HepG2 (cell line): ENCODE measurements around the gene ZSCAN20.

ENCODE experiments used
- EP300 ChIP-seq, 3 experiments: sonication (generic) in 1 of 3; formaldehyde crosslinking in 1 of 3; IDR thresholded peaks; 2 replicates each; pipeline versions ENCODE4 v1.5.1 to v1.6.1; 2011 to 2020; ENCODE audit warnings: low read depth in 2 of 3, low read length in 2 of 3, borderline replicate concordance in 1 of 3, improper control_type of control experiment in 1 of 3, mild to moderate bottlenecking in 1 of 3, missing genetic modification reagents in 1 of 3, moderate library complexity in 1 of 3
- HMG20B ChIP-seq: conservative IDR thresholded peaks from 2 replicates; pipeline ENCODE4 v1.6.1; 2016; ENCODE audit warnings: missing genetic modification reagents, missing compliant biosample characterization
- SMARCE1 ChIP-seq: fragments of 450-650 bp; IDR thresholded peaks from 2 replicates; pipeline ENCODE4 v1.6.1; 2017; ENCODE audit warnings: borderline replicate concordance
- ZFP36L1 ChIP-seq: sonication (generic); formaldehyde crosslinking; IDR thresholded peaks from 2 replicates; pipeline ENCODE4 v1.8.0; 2022; ENCODE audit warnings: mild to moderate bottlenecking, missing genetic modification reagents, moderate library complexity
- ZNF317 ChIP-seq: sonication (generic); formaldehyde crosslinking; IDR thresholded peaks from 2 replicates; pipeline ENCODE4 v1.5.0; 2020; ENCODE audit warnings: mild to moderate bottlenecking, missing genetic modification reagents
- ZNF331 ChIP-seq: sonication (generic); formaldehyde crosslinking; IDR thresholded peaks from 2 replicates; pipeline ENCODE4 v1.4.0; 2020; ENCODE audit warnings: missing genetic modification reagents
- ZNF383 ChIP-seq: sonication (generic); formaldehyde crosslinking; IDR thresholded peaks from 2 replicates; pipeline ENCODE4 v1.4.0; 2020; ENCODE audit warnings: missing genetic modification reagents, mild to moderate bottlenecking, borderline replicate concordance
- TF ChIP-seq, protein P1 (sequence below): sonication (generic); formaldehyde crosslinking; IDR thresholded peaks from 2 replicates; pipeline ENCODE4 v1.5.0; 2020; ENCODE audit warnings: mild to moderate bottlenecking, missing genetic modification reagents, moderate library complexity
- TF ChIP-seq, protein P2 (sequence below): sonication (generic); formaldehyde crosslinking; IDR thresholded peaks from 2 replicates; pipeline ENCODE4 v1.4.0; 2020; ENCODE audit warnings: missing genetic modification reagents
- TF ChIP-seq, protein P3 (sequence below), 2 experiments: IDR thresholded peaks; 2 replicates each; pipeline ENCODE4 v1.6.1; 2011 to 2012; ENCODE audit warnings: low read length in 2 of 2, borderline replicate concordance in 1 of 2, low read depth in 1 of 2, mild to moderate bottlenecking in 1 of 2, moderate library complexity in 1 of 2

DNA sequence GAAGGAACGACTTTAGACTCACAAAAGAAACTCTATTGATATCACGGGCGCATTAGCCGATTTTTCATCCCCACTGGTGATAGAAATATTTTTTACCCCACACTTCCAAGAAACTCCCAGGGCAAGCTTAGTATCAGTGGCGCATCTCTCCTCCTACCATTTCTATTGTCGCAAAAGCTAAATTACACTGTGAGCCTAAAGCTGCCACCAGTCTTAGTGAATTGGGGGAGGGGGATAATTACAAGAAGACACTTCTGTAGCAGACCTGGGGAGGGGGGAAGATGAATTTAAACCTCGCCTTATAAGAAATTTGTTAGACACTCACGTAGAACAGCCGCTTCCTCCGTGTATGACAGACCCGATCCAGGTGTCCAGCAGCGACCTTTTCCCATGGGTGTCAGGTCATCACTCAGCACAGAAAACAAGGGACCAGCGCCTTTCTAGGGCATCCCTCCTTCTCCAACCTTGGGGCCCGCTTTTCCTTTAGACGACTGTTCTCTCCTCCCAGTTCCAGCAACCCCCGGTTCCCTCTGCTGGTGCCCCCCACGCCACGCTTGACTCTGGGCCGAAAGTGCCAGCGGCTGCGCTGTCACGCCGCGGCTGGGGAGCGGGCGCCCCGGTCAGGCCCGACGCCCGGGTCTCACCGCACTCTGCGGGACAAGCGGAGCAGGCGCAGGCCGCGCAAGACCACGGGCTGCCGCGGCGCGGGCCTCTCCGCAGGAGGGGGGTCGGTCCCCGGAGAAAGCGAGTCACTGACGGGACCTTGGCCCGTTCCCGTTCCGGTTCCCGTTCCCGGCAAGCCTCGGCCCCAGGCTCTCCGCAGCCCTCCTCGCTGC is 42.4 kb upstream of the ZSCAN20 start:
- TF ChIP-seq SMARCE1 (no peak), ZNF317 (no peak), HMG20B (CRISPR knock-in tag) (no peak), ZFP36L1 (CRISPR knock-in tag) (no peak), ZNF331 (CRISPR knock-in tag) (no peak), EP300 (IDR thresholded peaks at IDR 0.05; ENCODE audit: low read depth in 2 of 2, low read length in 2 of 2) (no peak), EP300 (CRISPR knock-in tag; IDR thresholded peaks at IDR 0.05; ENCODE audit: borderline replicate concordance) (no peak), ZNF383 (CRISPR knock-in tag) (no peak)
- TF ChIP-seq, protein P1, sequence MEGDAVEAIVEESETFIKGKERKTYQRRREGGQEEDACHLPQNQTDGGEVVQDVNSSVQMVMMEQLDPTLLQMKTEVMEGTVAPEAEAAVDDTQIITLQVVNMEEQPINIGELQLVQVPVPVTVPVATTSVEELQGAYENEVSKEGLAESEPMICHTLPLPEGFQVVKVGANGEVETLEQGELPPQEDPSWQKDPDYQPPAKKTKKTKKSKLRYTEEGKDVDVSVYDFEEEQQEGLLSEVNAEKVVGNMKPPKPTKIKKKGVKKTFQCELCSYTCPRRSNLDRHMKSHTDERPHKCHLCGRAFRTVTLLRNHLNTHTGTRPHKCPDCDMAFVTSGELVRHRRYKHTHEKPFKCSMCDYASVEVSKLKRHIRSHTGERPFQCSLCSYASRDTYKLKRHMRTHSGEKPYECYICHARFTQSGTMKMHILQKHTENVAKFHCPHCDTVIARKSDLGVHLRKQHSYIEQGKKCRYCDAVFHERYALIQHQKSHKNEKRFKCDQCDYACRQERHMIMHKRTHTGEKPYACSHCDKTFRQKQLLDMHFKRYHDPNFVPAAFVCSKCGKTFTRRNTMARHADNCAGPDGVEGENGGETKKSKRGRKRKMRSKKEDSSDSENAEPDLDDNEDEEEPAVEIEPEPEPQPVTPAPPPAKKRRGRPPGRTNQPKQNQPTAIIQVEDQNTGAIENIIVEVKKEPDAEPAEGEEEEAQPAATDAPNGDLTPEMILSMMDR (CRISPR knock-in tag) = no peak
- TF ChIP-seq, protein P2, sequence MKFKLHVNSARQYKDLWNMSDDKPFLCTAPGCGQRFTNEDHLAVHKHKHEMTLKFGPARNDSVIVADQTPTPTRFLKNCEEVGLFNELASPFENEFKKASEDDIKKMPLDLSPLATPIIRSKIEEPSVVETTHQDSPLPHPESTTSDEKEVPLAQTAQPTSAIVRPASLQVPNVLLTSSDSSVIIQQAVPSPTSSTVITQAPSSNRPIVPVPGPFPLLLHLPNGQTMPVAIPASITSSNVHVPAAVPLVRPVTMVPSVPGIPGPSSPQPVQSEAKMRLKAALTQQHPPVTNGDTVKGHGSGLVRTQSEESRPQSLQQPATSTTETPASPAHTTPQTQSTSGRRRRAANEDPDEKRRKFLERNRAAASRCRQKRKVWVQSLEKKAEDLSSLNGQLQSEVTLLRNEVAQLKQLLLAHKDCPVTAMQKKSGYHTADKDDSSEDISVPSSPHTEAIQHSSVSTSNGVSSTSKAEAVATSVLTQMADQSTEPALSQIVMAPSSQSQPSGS (CRISPR knock-in tag) = no peak
- TF ChIP-seq, protein P3, sequence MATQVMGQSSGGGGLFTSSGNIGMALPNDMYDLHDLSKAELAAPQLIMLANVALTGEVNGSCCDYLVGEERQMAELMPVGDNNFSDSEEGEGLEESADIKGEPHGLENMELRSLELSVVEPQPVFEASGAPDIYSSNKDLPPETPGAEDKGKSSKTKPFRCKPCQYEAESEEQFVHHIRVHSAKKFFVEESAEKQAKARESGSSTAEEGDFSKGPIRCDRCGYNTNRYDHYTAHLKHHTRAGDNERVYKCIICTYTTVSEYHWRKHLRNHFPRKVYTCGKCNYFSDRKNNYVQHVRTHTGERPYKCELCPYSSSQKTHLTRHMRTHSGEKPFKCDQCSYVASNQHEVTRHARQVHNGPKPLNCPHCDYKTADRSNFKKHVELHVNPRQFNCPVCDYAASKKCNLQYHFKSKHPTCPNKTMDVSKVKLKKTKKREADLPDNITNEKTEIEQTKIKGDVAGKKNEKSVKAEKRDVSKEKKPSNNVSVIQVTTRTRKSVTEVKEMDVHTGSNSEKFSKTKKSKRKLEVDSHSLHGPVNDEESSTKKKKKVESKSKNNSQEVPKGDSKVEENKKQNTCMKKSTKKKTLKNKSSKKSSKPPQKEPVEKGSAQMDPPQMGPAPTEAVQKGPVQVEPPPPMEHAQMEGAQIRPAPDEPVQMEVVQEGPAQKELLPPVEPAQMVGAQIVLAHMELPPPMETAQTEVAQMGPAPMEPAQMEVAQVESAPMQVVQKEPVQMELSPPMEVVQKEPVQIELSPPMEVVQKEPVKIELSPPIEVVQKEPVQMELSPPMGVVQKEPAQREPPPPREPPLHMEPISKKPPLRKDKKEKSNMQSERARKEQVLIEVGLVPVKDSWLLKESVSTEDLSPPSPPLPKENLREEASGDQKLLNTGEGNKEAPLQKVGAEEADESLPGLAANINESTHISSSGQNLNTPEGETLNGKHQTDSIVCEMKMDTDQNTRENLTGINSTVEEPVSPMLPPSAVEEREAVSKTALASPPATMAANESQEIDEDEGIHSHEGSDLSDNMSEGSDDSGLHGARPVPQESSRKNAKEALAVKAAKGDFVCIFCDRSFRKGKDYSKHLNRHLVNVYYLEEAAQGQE (IDR thresholded peaks at IDR 0.05; ENCODE audit: borderline replicate concordance in 1 of 2, low read depth in 1 of 2, low read length in 2 of 2) = no peak
